Spleen (tissue), 11 donors: ENCODE measurements around the gene AKR1B15. TPM values are rescaled to one million over a fixed set of nuclear protein-coding genes. Genes with fewer than 3 reads are reported as not detected.

Experiments used
- DNase-seq: peaks from one replicate; pipeline ENCODE4 v3.0.0-alpha.2; 2020
- H3K27ac ChIP-seq, 8 donors: fragments of 200-600 bp; sonication (generic) in 7 of 8; 1 replicate in 4 of 8; 2 replicates in 4 of 8; pipeline versions ENCODE4 v1.5.0 to v1.8.0; 2016 to 2021; ENCODE audit warnings: inconsistent platforms in 4 of 8, mild to moderate bottlenecking in 4 of 8, moderate library complexity in 1 of 8
- H3K27me3 ChIP-seq, 7 donors: fragments of 200-600 bp; sonication (generic) in 6 of 7; replicated peaks in 1 of 7; 1 replicate in 4 of 7; 2 replicates in 3 of 7; pipeline versions ENCODE4 v1.5.0 to v1.8.0; 2016 to 2021; ENCODE audit warnings: inconsistent platforms in 3 of 7, mild to moderate bottlenecking in 1 of 7
- H3K36me3 ChIP-seq, 6 donors: fragments of 200-600 bp; sonication (generic) in 5 of 6; 1 replicate in 4 of 6; 2 replicates in 2 of 6; pipeline versions ENCODE4 v1.5.0 to v1.8.0; 2016 to 2021; ENCODE audit warnings: inconsistent platforms in 2 of 6
- H3K4me1 ChIP-seq, 6 donors: fragments of 200-600 bp; sonication (generic) in 5 of 6; 1 replicate in 3 of 6; 2 replicates in 3 of 6; pipeline versions ENCODE4 v1.5.0 to v1.8.0; 2016 to 2021; ENCODE audit warnings: inconsistent platforms in 3 of 6
- H3K4me3 ChIP-seq, 8 donors: fragments of 200-600 bp; sonication (generic) in 7 of 8; 1 replicate in 4 of 8; 2 replicates in 4 of 8; pipeline versions ENCODE4 v1.5.0 to v1.8.0; 2016 to 2021; ENCODE audit warnings: inconsistent platforms in 4 of 8, mild to moderate bottlenecking in 4 of 8, moderate library complexity in 2 of 8
- H3K9me3 ChIP-seq, 8 donors: fragments of 200-600 bp; sonication (generic) in 7 of 8; 1 replicate in 4 of 8; 2 replicates in 4 of 8; pipeline versions ENCODE4 v1.5.0 to v1.8.0; 2016 to 2021; ENCODE audit warnings: inconsistent platforms in 4 of 8
- POLR2A ChIP-seq, 3 donors: fragments of 450-650 bp; IDR thresholded peaks; one replicate each; pipeline ENCODE4 v1.5.1; 2017; ENCODE audit warnings: antibody characterized with exemption in 3 of 3, mild to moderate bottlenecking in 1 of 3
- POLR2AphosphoS5 ChIP-seq, 3 donors: sonication (generic); formaldehyde crosslinking; IDR thresholded peaks; one replicate each; pipeline ENCODE4 v1.5.1; 2017; ENCODE audit warnings: antibody characterized with exemption in 3 of 3
- WGBS, 5 donors: extraction: QIAGEN DNeasy Blood & Tissue Kit in 3 of 5; methylation state at CpG; one replicate each; pipeline versions ENCODE4 v1.1.5 to v1.1.7; 2013 to 2018; 5-methylcytosine and 5-hydroxymethylcytosine counted together
- intact Hi-C: fragments of 100-400 bp; cut with DNase I; formaldehyde crosslinking; loops from one replicate; pipeline ENCODE4 v1.15.0; 2023; ENCODE audit warnings: low total_unique reads
- polyA plus RNA-seq, 3 donors: library from polyadenylated mRNA; stranded (reverse); fragments of 200-250 nt; gene quantifications; one replicate each; pipeline ENCODE4 v1.2.1, GENCODE V29; 2013
- total RNA-seq, 7 donors: library from RNA; depleted of rRNA in 3 of 7; stranded (reverse); fragments of >200 nt in 3 of 7; fragmentation: NEBNext Ultra II Directional in 4 of 7; extraction: Animal tissue kit (Norgen Biotek cat#: 25700) in 4 of 7; gene quantifications; one replicate each; pipeline versions ENCODE4 v1.1.0 to v1.2.1, GENCODE V29; 2016 to 2021
- TF ChIP-seq, protein P1 (sequence below), 11 experiments: fragments of 200-600 bp in 7 of 11; fragments of 450-650 bp in 4 of 11; sonication (generic) in 4 of 11; IDR thresholded peaks in 8 of 11; conservative IDR thresholded peaks in 3 of 11; 1 replicate in 7 of 11; 2 replicates in 4 of 11; pipeline versions ENCODE4 v1.4.0 to v1.8.0; 2016 to 2021; ENCODE audit warnings: antibody characterized with exemption in 11 of 11, inconsistent platforms in 4 of 11, mild to moderate bottlenecking in 1 of 11
- donor health status: healthy with polysubstance abuse.
- donor health status: DM: no; HTN: no; CAD: no; lungs with moderate emphysema.
- donor health status: DM: no; HTN: no; CAD: no.
- donor health status: Bipolar disorder and iron deficiency.
- donor health status: healthy.
- donor health status: DM: no; HTN: no; CAD: no.
- donor health status: DM: yes; HTN: yes; CAD: no.

The AKR1B15 gene
- total and polyA plus RNA-seq, 10 donors = not detected

DNA sequence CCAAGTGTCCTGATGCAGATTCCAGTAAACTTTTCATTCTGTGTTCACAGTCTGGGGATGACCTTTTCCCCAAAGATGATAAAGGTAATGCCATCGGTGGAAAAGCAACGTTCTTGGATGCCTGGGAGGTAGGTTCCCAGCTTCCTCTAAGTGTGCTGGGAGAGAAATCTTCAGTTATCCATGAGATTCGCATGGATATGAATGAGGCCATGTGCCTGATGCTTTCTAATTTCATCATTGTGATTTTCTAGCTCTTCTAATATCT is 16.0 kb upstream of the AKR1B15 start:
- Histone ChIP-seq H3K4me3 (no peak overlapping the region), H3K27me3 (peaks cover 0 to 5% (median 0%) of the 10 kb centered on the region in 7 donors), H3K9me3 (no peaks in the 10 kb centered on the region), H3K4me1 (no peaks in the 10 kb centered on the region), H3K27ac (no peak overlapping the region), H3K36me3 (no peaks in the 10 kb centered on the region)
- no peak for DNase-seq
- WGBS, 5 donors = 71 to 81% (median 79%) methylated on average over 3 of the region's 3 CpGs
- intact Hi-C loops = no loop called here
- TF ChIP-seq, protein P1, sequence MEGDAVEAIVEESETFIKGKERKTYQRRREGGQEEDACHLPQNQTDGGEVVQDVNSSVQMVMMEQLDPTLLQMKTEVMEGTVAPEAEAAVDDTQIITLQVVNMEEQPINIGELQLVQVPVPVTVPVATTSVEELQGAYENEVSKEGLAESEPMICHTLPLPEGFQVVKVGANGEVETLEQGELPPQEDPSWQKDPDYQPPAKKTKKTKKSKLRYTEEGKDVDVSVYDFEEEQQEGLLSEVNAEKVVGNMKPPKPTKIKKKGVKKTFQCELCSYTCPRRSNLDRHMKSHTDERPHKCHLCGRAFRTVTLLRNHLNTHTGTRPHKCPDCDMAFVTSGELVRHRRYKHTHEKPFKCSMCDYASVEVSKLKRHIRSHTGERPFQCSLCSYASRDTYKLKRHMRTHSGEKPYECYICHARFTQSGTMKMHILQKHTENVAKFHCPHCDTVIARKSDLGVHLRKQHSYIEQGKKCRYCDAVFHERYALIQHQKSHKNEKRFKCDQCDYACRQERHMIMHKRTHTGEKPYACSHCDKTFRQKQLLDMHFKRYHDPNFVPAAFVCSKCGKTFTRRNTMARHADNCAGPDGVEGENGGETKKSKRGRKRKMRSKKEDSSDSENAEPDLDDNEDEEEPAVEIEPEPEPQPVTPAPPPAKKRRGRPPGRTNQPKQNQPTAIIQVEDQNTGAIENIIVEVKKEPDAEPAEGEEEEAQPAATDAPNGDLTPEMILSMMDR (IDR thresholded peaks at IDR 0.05 in 8 of 11, conservative IDR thresholded peaks at IDR 0.05 in 3 of 11) = no peak
- TF ChIP-seq POLR2AphosphoS5 (IDR thresholded peaks at IDR 0.05) (no peak), POLR2A (IDR thresholded peaks at IDR 0.05) (no peak)

DNA sequence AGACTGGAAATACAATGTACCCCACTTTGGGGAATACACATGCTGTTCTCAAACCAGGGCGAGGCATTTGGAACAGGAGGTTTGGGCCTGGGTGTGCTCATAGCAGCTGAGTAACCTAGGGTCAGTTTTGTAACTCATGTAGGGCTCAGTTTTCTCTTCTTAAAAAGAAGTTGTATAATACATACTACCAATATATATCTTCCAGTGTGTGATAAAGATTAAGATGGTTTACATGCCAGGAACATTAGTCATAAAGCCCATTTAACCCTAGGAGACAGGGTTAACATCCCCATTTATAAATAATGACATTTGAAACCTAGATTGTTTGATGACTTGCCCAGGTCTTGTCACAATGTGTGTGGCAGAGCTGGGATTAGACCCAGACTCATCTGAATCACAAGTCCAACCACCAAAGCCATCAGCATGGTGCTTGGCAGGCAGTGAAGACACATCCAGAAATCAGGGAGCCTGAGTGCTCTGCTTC is 15.6 kb upstream of the AKR1B15 start:
- TF ChIP-seq, protein P1 (IDR thresholded peaks at IDR 0.05 in 8 of 11, conservative IDR thresholded peaks at IDR 0.05 in 3 of 11) = no peak
- TF ChIP-seq POLR2AphosphoS5 (IDR thresholded peaks at IDR 0.05) = no peak
- TF ChIP-seq POLR2A (IDR thresholded peaks at IDR 0.05) = no peak
- intact Hi-C loops = no loop called here
- H3K9me3 ChIP-seq = no peaks in the 10 kb centered on the region
- no peaks in the 10 kb centered on the region for H3K4me1 ChIP-seq
- H3K27ac ChIP-seq = no peak overlapping the region
- H3K36me3 ChIP-seq = no peaks in the 10 kb centered on the region
- 85 to 97% (median 93%) methylated on average over 1 of the region's 1 CpG for WGBS, 5 donors
- H3K4me3 ChIP-seq = no peak overlapping the region
- peaks cover 0 to 3% (median 0%) of the 10 kb centered on the region in 7 donors for H3K27me3 ChIP-seq
- no peak for DNase-seq

DNA sequence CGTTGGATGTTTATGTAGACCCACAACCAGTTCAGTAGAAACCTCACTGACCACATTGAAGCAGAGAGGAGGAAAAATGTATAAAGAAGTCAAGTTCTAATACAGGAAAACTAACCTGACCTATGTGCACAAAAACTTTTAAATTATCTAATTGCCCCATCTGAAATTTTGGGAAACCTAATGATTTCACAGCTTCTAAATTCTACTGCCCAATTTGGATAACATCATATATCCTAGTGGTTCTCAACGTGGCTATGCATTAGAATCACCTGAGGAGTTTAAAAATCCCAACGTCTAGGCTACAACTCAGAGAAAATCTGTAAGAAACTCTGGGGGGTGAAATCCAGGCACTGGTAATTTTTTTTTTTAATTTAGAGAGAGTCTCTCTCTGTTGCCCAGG is 14.3 kb upstream of the AKR1B15 start:
- Histone ChIP-seq H3K27ac (no peak overlapping the region), H3K4me3 (no peak overlapping the region), H3K36me3 (no peaks in the 10 kb centered on the region), H3K9me3 (no peaks in the 10 kb centered on the region), H3K27me3 (peaks cover 0 to 2% (median 0%) of the 10 kb centered on the region in 7 donors), H3K4me1 (no peaks in the 10 kb centered on the region)
- intact Hi-C loops = no loop called here
- TF ChIP-seq POLR2AphosphoS5 (IDR thresholded peaks at IDR 0.05) = no peak
- TF ChIP-seq POLR2A (IDR thresholded peaks at IDR 0.05) = no peak
- TF ChIP-seq, protein P1 (IDR thresholded peaks at IDR 0.05 in 8 of 11, conservative IDR thresholded peaks at IDR 0.05 in 3 of 11) = no peak
- WGBS, 5 donors = 83 to 89% (median 87%) methylated on average over 3 of the region's 3 CpGs
- no peak for DNase-seq

DNA sequence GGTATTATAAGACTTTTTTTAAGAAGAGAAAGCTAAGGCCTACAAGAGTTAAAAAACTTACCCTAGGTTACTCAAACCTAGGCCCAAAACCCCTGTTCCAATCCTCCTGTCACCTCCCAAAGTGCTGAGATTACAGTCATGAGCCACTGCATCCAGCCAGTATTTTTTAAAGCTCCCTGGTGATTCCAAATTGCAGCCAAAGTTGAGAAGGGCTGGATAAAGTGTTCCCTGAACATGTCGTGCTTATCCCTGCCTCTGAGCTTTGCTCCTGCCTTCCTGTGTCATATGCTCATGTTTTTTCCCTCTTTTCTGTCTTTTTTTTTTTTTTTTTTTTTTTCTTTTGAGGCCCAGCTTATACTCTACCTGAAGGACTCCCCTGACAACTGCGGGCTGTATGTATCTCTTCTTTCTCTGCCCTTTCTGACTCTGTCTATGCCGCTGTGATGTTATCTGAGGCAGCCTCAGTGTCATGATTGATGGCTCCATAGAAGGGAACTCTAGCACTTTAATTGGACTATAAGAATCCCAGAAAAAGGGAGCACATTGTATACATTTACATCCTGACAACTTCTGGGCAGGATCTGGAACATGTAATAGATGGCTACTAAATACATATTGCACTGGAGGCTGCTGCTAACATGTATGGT is 13.5 kb upstream of the AKR1B15 start:
- H3K27me3 ChIP-seq = peaks cover 0 to 9% (median 0%) of the 10 kb centered on the region in 7 donors
- no peaks in the 10 kb centered on the region for H3K4me1 ChIP-seq
- no peak overlapping the region for H3K27ac ChIP-seq
- H3K4me3 ChIP-seq = no peak overlapping the region
- DNase-seq = no peak
- WGBS, 5 donors = 51 to 80% (median 71%) methylated on average over 3 of the region's 3 CpGs
- intact Hi-C loops = no loop called here
- H3K9me3 ChIP-seq = no peaks in the 10 kb centered on the region
- no peaks in the 10 kb centered on the region for H3K36me3 ChIP-seq
- no peak for TF ChIP-seq POLR2A (IDR thresholded peaks at IDR 0.05)
- TF ChIP-seq, protein P1 (IDR thresholded peaks at IDR 0.05 in 8 of 11, conservative IDR thresholded peaks at IDR 0.05 in 3 of 11) = no peak
- TF ChIP-seq POLR2AphosphoS5 (IDR thresholded peaks at IDR 0.05) = no peak
